GM12878 (cell line): Measurements from ENCODE around the gene SUGP2. TPM values are rescaled to one million over a fixed set of nuclear protein-coding genes. Genes with fewer than 3 reads are reported as not detected.
"Not testable (repeated sequence)": the region's sequence is repeated elsewhere in the genome, so short reads cannot be mapped to it uniquely, and the experiment has no call there.

Experiments used
- ATAC-seq: fragments of 200-7000 bp; cut with Tn5 transposase; 3 replicates; pipeline ENCODE4 v1.9.1; 2020; ENCODE audit warnings: mild to moderate bottlenecking, moderate library complexity
- BruUV-seq: library from RNA; stranded (reverse); fragments of 400-500 nt; replicated peaks from 2 replicates; lab custom pipeline; 2021; lab: Mats Ljungman, UMichigan
- CTCF ChIA-PET: fragments of 300-600 bp; sonication (Branson Sonifier 250); formaldehyde crosslinking; extraction: SDS; loops from one replicate; lab custom pipeline; 2021; ENCODE audit warnings: inconsistent platforms; lab: Yijun Ruan, JAX
- POLR2A ChIA-PET: fragments of 350-600 bp; formaldehyde crosslinking; extraction: SDS; loops from one replicate; lab custom pipeline; 2021; ENCODE audit warnings: inconsistent platforms; lab: Charles Lee
- RAD21 ChIA-PET: fragments of 300-600 bp; sonication (Branson Sonifier 250); formaldehyde crosslinking; loops from one replicate; lab custom pipeline; 2023; ENCODE audit warnings: antibody characterized with exemption; ENCODE audit not compliant: unreplicated experiment; lab: Charles Lee
- SMC1A ChIA-PET: fragments of 300-600 bp; sonication (Branson Sonifier 250); formaldehyde crosslinking; loops from one replicate; lab custom pipeline; 2023; ENCODE audit not compliant: unreplicated experiment, uncharacterized antibody; lab: Charles Lee
- DNase-seq: peaks from one replicate; pipeline ENCODE4 v3.0.0-alpha.2; 2011; ENCODE audit warnings: low read depth, low spot score
- FAIRE-seq: peaks from 3 replicates; lab custom pipeline; 2011; peaks lifted over from hg19 to GRCh38; lab: Jason Lieb, UNC
- H2AFZ ChIP-seq: 2 replicates; pipeline ENCODE4 v1.6.0; 2011; ENCODE audit warnings: low read depth, low read length, control low read depth; ENCODE audit not compliant: control insufficient read depth
- H3K27ac ChIP-seq: 2 replicates; pipeline ENCODE4 v1.5.1; 2011; ENCODE audit warnings: control low read depth; ENCODE audit not compliant: control insufficient read depth, insufficient read depth
- H3K27me3 ChIP-seq, 2 experiments: replicated peaks in 1 of 2; 2 replicates each; pipeline versions ENCODE4 v1.6.0 to v1.6.1; 2011; ENCODE audit warnings: low read length in 1 of 2; ENCODE audit not compliant: control insufficient read depth in 2 of 2, insufficient read depth in 2 of 2
- H3K36me3 ChIP-seq, 2 experiments: 2 replicates each; pipeline ENCODE4 v1.5.1; 2011; ENCODE audit warnings: low read length in 1 of 2; ENCODE audit not compliant: control insufficient read depth in 2 of 2, insufficient read depth in 2 of 2
- H3K4me1 ChIP-seq: 2 replicates; pipeline ENCODE4 v1.6.1; 2011; ENCODE audit warnings: mild to moderate bottlenecking, low read length, moderate library complexity, mixed read lengths; ENCODE audit not compliant: control insufficient read depth, insufficient read depth
- H3K4me2 ChIP-seq: 2 replicates; pipeline ENCODE4 v1.6.0; 2011; ENCODE audit warnings: control low read depth; ENCODE audit not compliant: control insufficient read depth, insufficient read depth
- H3K4me3 ChIP-seq: fragments of 200-600 bp; sonication (generic); 2 replicates; pipeline ENCODE4 v1.5.1; 2016
- H3K79me2 ChIP-seq: 2 replicates; pipeline ENCODE4 v1.6.0; 2011; ENCODE audit warnings: low read length; ENCODE audit not compliant: control insufficient read depth, insufficient read depth
- H3K9ac ChIP-seq: 2 replicates; pipeline ENCODE4 v1.8.0; 2011; ENCODE audit warnings: low read length, control low read depth, mixed read lengths; ENCODE audit not compliant: control insufficient read depth, insufficient read depth
- H3K9me3 ChIP-seq: replicated peaks from 3 replicates; pipeline ENCODE4 v1.5.1; 2011; ENCODE audit warnings: mild to moderate bottlenecking, low read length; ENCODE audit not compliant: control insufficient read depth, insufficient read depth
- H4K20me1 ChIP-seq: 2 replicates; pipeline ENCODE4 v1.6.0; 2011; ENCODE audit not compliant: control insufficient read depth, insufficient read depth
- CHD4 ChIP-seq: fragments of 200-600 bp; sonication (generic); IDR thresholded peaks from 2 replicates; pipeline ENCODE4 v1.6.1; 2016; ENCODE audit warnings: mild to moderate bottlenecking
- POLR2A ChIP-seq: IDR thresholded peaks from 2 replicates; pipeline ENCODE4 v1.6.1; 2011; ENCODE audit warnings: low read depth, mild to moderate bottlenecking, low read length
- ZNF622 ChIP-seq: fragments of 450-650 bp; IDR thresholded peaks from 2 replicates; pipeline ENCODE4 v1.6.1; 2017; ENCODE audit warnings: mild to moderate bottlenecking, inconsistent platforms
- WGBS: methylation state at CpG from one replicate; pipeline ENCODE4 v1.1.6; 2016; ENCODE audit warnings: low lambda C conversion rate; ENCODE audit not compliant: insufficient replicate concordance, insufficient coverage; ENCODE audit errors: missing lambda C conversion rate; 5-methylcytosine and 5-hydroxymethylcytosine counted together
- in situ Hi-C: fragments of 300-500 bp; cut with MboI; formaldehyde crosslinking; loops from 9 replicates; pipeline ENCODE4 v1.14.3; 2018; ENCODE audit warnings: mixed read lengths
- intact Hi-C: fragments of 100-400 bp; cut with micrococcal nuclease; formaldehyde crosslinking; loops from one replicate; pipeline ENCODE4 v1.14.2; 2022; ENCODE audit not compliant: unreplicated experiment
- polyA plus RNA-seq, 11 experiments: library from polyadenylated mRNA; depleted of rRNA in 4 of 11; unstranded in 6 of 11; stranded (reverse) in 5 of 11; fragments of >200 nt; fragmentation: Nextera tagmentation in 4 of 11; fragmentation: Illumina TruSeq in 1 of 11; extraction: Ambion mirVana in 4 of 11; extraction: Trizol in 1 of 11; gene quantifications; 1 replicate in 1 of 11; 2 replicates in 10 of 11; pipeline versions ENCODE4 v1.2.1 to v1.2.3, GENCODE V29; 2011 to 2016; ENCODE audit warnings: inconsistent platforms in 2 of 11, missing spikeins in 2 of 11, low read depth in 1 of 11
- total RNA-seq, 4 experiments: library from RNA; depleted of rRNA in 3 of 4; stranded (reverse); fragments of >200 nt in 3 of 4; fragmentation: Illumina TruSeq in 1 of 4; extraction: Trizol in 1 of 4; gene quantifications; 2 replicates each; pipeline versions ENCODE4 v1.2.1 to v1.2.3, GENCODE V29; 2013 to 2021
- TF ChIP-seq, protein P1 (sequence below): fragments of 450-650 bp; IDR thresholded peaks from 2 replicates; pipeline ENCODE4 v1.6.1; 2016; ENCODE audit warnings: mild to moderate bottlenecking

The SUGP2 gene
- total and polyA plus RNA-seq, 10 of the 15 experiments (the other 5 are each of a cell fraction or from before 2014, with no cell fraction given), result 15.0 to 120 (median 57.2) TPM

DNA sequence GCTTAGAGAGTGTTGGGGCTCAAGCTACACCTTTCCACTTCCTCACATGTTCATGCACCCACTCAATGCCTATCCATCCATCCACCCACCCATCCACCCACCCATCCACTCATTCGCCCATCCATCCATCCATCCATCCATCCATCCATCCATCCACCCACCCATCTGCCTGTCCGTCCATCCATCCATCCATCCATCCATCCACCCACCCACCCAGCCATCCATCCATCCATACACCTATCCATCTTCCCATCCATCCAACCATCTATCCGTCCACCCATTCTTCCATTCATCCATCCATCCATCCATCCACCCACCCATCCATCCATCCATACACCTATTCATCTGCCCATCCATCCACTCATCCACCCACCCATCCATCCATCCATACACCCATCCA, 79.2 kb downstream of the SUGP2 start (continued):
- TF ChIP-seq, protein P1, sequence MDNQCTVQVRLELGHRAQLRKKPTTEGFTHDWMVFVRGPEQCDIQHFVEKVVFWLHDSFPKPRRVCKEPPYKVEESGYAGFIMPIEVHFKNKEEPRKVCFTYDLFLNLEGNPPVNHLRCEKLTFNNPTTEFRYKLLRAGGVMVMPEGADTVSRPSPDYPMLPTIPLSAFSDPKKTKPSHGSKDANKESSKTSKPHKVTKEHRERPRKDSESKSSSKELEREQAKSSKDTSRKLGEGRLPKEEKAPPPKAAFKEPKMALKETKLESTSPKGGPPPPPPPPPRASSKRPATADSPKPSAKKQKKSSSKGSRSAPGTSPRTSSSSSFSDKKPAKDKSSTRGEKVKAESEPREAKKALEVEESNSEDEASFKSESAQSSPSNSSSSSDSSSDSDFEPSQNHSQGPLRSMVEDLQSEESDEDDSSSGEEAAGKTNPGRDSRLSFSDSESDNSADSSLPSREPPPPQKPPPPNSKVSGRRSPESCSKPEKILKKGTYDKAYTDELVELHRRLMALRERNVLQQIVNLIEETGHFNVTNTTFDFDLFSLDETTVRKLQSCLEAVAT, result no peak
- no peak for TF ChIP-seq ZNF622
- TF ChIP-seq POLR2A, result no peak
- no peak for TF ChIP-seq CHD4

DNA sequence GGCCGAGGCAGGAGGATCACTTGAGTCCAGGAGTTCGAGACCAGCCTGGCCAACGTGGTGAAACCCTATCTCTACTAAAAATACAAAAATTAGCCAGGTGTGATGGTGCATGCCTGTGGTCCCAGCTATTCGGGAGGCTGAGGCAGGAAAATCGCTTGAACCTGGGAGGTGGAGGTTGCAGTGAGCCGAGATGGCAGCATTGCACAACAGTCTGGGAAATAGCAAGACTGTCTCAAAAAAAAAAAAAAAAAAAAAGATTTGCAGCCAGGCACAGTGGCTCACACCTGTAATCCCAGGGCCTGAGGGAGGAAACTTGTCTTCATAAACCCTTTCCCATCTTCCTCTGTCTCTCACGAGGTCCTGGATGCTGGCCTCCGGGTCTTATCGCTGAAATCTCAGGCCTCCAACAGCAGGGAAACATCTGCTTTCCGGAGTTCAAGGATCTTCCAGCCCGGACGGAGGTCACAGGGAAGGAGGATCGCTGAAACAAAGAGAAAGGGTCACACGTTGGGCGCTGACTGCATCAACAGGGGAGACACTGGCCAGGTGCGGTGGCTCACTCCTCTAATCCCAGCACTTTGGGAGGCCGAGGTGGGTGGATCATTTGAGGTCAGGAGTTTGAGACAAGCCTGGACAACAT, 80.8 kb downstream of the SUGP2 start:
- BruUV-seq, H3K4me2 ChIP-seq, H3K27ac ChIP-seq, H3K4me1 ChIP-seq, H3K9me3 ChIP-seq, H3K9ac ChIP-seq, intact Hi-C loops, FAIRE-seq, H4K20me1 ChIP-seq, RAD21 ChIA-PET, ATAC-seq, H2AFZ ChIP-seq, DNase-seq, CTCF ChIA-PET, in situ Hi-C loops, H3K36me3 ChIP-seq, H3K27me3 ChIP-seq, POLR2A ChIA-PET, SMC1A ChIA-PET, H3K79me2 ChIP-seq, H3K4me3 ChIP-seq: not testable (repeated sequence)
- 41% methylated on average over 17 of the region's 17 CpGs for WGBS
